Retinal pigment epithelial cell (primary cell): ENCODE data around the gene HDGF.

Experiments
- DNase-seq: peaks from one replicate; pipeline ENCODE4 v3.0.0-alpha.2; 2010; ENCODE audit warnings: low read depth
- H3K4me3 ChIP-seq: 2 replicates; pipeline ENCODE4 v1.5.1; 2011; ENCODE audit warnings: mild to moderate bottlenecking, low read length, control low read depth, moderate library complexity
- TF ChIP-seq, protein P1 (sequence below): conservative IDR thresholded peaks from 2 replicates; pipeline ENCODE4 v1.5.1; 2011; ENCODE audit warnings: low read depth, low read length, control low read depth, inconsistent platforms

The HDGF gene

DNA sequence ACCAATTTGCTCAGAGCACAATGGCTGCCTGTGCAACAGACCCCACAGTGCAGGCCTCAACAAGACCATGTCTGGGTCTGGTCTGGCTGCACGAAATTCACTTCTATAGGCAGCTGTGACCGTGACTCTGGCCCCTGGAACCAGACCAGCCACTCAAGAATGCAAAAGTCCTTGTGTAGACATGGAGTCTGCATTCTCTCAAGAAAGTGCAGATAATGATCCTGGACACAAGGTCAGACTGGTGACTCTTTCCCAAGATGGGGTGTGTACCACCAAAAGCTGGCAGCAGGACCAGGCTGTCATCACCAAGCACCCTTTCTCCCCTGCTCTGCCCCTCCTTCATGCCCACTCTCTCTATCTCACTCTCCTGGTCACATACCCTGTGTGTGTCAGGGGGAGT, 30.3 kb downstream of the HDGF start:
- TF ChIP-seq, protein P1, sequence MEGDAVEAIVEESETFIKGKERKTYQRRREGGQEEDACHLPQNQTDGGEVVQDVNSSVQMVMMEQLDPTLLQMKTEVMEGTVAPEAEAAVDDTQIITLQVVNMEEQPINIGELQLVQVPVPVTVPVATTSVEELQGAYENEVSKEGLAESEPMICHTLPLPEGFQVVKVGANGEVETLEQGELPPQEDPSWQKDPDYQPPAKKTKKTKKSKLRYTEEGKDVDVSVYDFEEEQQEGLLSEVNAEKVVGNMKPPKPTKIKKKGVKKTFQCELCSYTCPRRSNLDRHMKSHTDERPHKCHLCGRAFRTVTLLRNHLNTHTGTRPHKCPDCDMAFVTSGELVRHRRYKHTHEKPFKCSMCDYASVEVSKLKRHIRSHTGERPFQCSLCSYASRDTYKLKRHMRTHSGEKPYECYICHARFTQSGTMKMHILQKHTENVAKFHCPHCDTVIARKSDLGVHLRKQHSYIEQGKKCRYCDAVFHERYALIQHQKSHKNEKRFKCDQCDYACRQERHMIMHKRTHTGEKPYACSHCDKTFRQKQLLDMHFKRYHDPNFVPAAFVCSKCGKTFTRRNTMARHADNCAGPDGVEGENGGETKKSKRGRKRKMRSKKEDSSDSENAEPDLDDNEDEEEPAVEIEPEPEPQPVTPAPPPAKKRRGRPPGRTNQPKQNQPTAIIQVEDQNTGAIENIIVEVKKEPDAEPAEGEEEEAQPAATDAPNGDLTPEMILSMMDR = no peak

DNA sequence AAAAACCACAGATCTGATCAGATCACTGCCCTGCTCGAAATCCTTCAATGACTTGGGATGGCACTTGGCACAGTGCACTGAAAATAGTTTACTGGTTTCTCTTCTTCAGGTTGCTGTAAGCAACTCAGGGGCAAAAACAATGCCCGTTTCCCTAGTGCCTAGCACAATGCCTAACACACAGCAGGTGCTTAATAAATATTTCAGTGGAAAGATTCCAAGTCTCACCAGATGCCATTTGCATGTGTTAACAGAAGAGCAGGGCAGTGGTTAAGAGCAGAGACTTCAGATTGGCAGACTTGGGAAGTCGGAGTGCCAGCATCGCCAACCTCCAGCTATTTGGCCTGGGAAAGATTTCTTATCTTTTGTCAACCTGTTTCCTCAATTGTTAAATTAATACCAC, 34.1 kb downstream of the HDGF start:
- no peak for DNase-seq
- H3K4me3 ChIP-seq = no peak overlapping the region
- TF ChIP-seq, protein P1 = no peak

More for the DNA sequence above, 30.3 kb downstream of the HDGF start:
- DNase-seq = no peak
- H3K4me3 ChIP-seq = no peak overlapping the region

DNA sequence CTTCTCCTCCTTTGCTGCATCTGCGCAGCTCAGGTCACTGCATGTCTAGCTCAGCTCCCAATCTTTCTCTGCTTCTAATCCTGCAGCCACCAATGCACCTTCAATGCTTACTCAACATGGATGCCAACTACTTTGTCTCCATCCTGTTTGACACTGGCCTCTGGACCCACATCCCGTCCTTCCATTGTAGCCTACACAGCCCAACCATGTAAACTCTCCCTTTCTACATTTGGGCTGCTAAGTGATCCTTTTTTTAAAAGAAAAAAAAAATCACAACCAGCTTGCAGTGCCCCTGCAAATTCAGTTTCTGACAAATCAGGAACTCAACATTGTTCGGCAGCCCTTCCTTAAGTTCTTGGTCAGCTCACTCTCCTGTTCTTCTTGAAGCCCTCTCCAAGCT, 36.6 kb downstream of the HDGF start:
- H3K4me3 ChIP-seq = no peak overlapping the region
- DNase-seq = no peak
- TF ChIP-seq, protein P1 = no peak

DNA sequence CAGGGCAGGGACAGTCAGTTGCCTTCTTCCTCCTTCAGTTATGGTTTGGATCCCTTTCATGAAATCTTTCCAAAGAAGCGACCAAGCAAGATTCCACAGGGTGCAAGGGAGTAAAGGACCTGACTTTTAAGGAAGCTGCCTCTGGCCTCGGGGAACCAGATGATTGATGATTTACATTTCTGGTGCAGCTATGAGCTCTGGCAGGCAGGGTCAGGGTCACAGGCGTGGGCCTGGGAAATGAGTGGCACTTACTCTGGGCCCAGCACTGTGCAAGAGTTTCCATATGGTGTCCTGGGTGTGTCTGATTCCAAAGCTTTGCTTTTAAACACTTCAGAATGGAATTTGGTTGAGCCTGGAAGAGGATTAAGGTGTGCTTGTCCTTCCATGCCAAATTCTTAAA, 38.8 kb downstream of the HDGF start:
- DNase-seq = no peak
- TF ChIP-seq, protein P1 = no peak
- no peak overlapping the region for H3K4me3 ChIP-seq

DNA sequence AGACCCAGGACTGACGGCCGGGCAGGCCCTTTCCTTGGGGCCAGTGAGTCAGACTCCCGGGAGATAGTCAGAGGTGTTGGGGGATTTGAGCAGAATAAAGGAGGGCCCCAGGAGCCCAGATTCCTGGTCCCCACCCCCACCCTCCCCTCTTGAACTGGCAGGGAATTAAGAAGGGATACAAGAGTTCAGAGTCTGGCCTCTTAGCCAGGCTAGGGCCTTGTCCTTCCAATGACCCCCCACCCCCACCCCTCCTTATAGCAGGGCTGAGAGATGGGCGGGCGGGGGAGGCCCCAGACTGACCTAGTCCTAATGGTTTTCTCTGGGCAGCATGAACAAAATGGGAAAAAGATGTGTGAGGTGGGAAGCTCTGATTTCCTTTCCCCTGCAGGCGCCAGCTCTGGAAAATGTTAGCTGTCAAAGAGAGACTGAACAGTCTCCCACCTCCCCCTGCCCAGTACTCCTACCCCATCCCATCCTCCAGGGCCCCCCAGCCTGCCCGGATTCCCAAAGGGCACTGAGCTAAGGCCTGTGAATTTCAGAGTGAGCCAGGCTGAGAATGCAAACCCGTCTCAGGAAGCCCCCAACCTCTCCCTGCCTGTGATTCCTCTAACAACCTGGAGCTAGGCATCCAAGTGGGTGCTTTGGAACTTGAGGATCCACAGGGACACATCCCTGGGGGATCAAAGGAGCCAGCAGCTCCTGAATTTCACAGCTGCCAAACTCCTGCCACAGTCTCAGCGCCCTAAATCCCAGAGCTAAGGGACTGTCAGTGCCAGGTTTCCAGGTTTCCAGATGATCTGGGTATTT, 40.3 kb downstream of the HDGF start:
- TF ChIP-seq, protein P1 = no peak
- no peak overlapping the region for H3K4me3 ChIP-seq
- no peak for DNase-seq

DNA sequence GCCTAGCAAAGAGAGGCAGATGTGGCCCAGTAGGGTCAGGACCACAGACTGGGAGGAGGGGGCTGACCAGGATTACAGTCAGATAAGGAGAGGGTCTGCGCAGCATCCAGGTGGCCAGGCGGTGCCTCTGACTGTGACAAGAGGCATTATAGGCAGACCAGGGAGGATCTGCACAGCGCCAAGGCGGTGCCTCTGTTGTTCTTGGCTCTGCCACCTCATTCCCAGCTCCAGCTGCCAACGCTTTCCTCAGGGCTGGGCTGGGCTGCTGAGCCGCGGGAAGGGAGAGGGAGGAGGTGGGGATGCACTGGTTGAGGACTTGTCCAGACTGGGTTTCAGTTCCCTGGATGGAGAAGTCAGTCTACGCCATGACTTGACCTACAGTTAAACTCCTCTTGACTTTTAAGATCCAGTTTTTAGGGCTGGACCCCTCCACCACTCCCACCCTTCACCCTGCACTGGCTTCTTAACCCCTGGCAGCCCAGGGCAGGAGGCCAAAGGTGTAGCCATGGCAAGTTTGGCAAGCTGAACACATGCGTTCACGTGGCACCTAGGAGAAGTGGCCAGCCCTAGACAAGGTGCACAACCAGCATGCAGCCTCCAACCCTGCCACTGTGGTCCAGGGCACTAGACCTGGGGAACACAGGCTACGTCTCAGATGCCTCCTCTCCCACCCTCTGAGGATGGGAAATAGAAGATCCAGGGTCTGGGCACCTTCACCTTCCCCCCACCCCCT, 41.6 kb downstream of the HDGF start:
- TF ChIP-seq, protein P1 = no peak
- no peak for DNase-seq
- H3K4me3 ChIP-seq = no peak overlapping the region

DNA sequence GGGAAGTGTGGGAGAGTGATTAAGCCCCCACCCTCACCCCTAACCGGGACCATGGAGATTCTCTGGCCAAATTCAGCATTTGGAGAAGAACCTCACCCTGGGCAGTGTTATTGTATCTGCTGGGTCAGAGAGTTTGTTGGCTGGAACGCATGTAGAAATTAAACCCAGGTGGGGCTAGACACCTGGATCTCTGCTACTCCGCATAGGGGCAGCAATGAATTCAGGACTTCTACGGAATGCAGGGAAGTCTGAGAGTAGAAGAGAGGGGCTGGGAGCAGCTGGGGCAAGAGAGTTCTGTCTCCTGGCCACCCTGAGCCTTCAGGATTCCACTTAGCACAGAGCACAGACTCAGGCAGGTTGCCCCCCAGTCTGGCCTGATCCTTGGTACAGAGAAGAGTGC, 42.4 kb downstream of the HDGF start:
- no peak for DNase-seq
- TF ChIP-seq, protein P1 = no peak
- no peak overlapping the region for H3K4me3 ChIP-seq
